H1 (cell line): ENCODE measurements around the gene GPR15LG. TPM values are rescaled to one million over a fixed set of nuclear protein-coding genes. Genes with fewer than 3 reads are reported as not detected.

ENCODE experiments used
- CTCF ChIA-PET: fragments of 300-600 bp; sonication (Branson Sonifier 250); formaldehyde crosslinking; loops from one replicate; lab custom pipeline; 2021; ENCODE audit not compliant: partially characterized antibody; lab: Charles Lee
- POLR2A ChIA-PET: fragments of 300-600 bp; sonication (Branson Sonifier 250); formaldehyde crosslinking; loops from one replicate; lab custom pipeline; 2021; ENCODE audit warnings: inconsistent platforms; ENCODE audit not compliant: partially characterized antibody; lab: Charles Lee
- DNase-seq, 2 experiments: peaks; one replicate each; pipeline versions ENCODE4 v3.0.0 to v3.0.0-alpha.2; 2010 to 2022; ENCODE audit warnings: low spot score in 2 of 2, low read depth in 1 of 2, mixed read lengths in 1 of 2
- FAIRE-seq: peaks from 2 replicates; lab custom pipeline; 2011; peaks lifted over from hg19 to GRCh38; lab: Jason Lieb, UNC
- H2AFZ ChIP-seq: 2 replicates; pipeline ENCODE4 v1.8.1; 2012; ENCODE audit warnings: low read length, inconsistent platforms
- H2AK5ac ChIP-seq: 2 replicates; pipeline ENCODE4 v1.6.1; 2013; ENCODE audit warnings: low read depth, low read length
- H2BK120ac ChIP-seq: replicated peaks from 2 replicates; pipeline ENCODE3; 2013; ENCODE audit warnings: low read depth, low read length, inconsistent platforms
- H2BK12ac ChIP-seq: 2 replicates; pipeline ENCODE4 v1.6.1; 2013; ENCODE audit warnings: low read depth, low read length
- H2BK15ac ChIP-seq: 2 replicates; pipeline ENCODE4 v1.6.1; 2013; ENCODE audit warnings: low read length
- H2BK20ac ChIP-seq: 2 replicates; pipeline ENCODE4 v1.6.1; 2013; ENCODE audit warnings: low read length
- H2BK5ac ChIP-seq: 2 replicates; pipeline ENCODE4 v1.6.1; 2013; ENCODE audit warnings: low read depth, low read length
- H3K14ac ChIP-seq: 2 replicates; pipeline ENCODE4 v1.6.1; 2013; ENCODE audit warnings: inconsistent platforms; ENCODE audit not compliant: insufficient read length
- H3K18ac ChIP-seq: 2 replicates; pipeline ENCODE4 v1.6.1; 2013; ENCODE audit warnings: low read length; ENCODE audit errors: extremely low read depth
- H3K23ac ChIP-seq: 2 replicates; pipeline ENCODE4 v1.6.1; 2013; ENCODE audit warnings: inconsistent platforms; ENCODE audit not compliant: insufficient read length
- H3K23me2 ChIP-seq: 2 replicates; pipeline ENCODE4 v1.6.1; 2013; ENCODE audit warnings: low read depth, low read length
- H3K27ac ChIP-seq: 2 replicates; pipeline ENCODE4 v1.6.1; 2011; ENCODE audit warnings: low read depth, low read length, inconsistent platforms
- H3K27me3 ChIP-seq, 4 experiments: replicated peaks in 1 of 4; 1 replicate in 1 of 4; 2 replicates in 3 of 4; pipeline versions ENCODE4 v1.6.1 to v1.8.1; 2011 to 2013; ENCODE audit warnings: low read length in 3 of 4, mild to moderate bottlenecking in 3 of 4, inconsistent platforms in 2 of 4, mixed read lengths in 2 of 4, moderate library complexity in 1 of 4; ENCODE audit not compliant: control insufficient read depth in 3 of 4, insufficient read depth in 3 of 4; ENCODE audit errors: extremely low read depth in 1 of 4
- H3K36me3 ChIP-seq, 4 experiments: 2 replicates each; pipeline versions ENCODE4 v1.6.1 to v1.8.1; 2011 to 2013; ENCODE audit warnings: mild to moderate bottlenecking in 4 of 4, low read length in 3 of 4, moderate library complexity in 2 of 4, control low read depth in 1 of 4, inconsistent platforms in 1 of 4; ENCODE audit not compliant: insufficient read depth in 4 of 4, control insufficient read depth in 2 of 4
- H3K4ac ChIP-seq: replicated peaks from 2 replicates; pipeline ENCODE3; 2013; ENCODE audit warnings: low read length, low read depth, mixed read lengths, inconsistent platforms; ENCODE audit not compliant: insufficient read length
- H3K4me1 ChIP-seq, 4 experiments: replicated peaks in 1 of 4; 1 replicate in 1 of 4; 2 replicates in 3 of 4; pipeline versions ENCODE4 v1.6.1 to v1.8.1; 2011 to 2013; ENCODE audit warnings: low read length in 3 of 4, inconsistent platforms in 2 of 4, mixed read lengths in 1 of 4; ENCODE audit not compliant: insufficient read depth in 4 of 4, control insufficient read depth in 3 of 4
- H3K4me2 ChIP-seq, 2 experiments: 2 replicates each; pipeline versions ENCODE4 v1.6.1 to v1.8.1; 2011 to 2013; ENCODE audit warnings: low read depth in 2 of 2, low read length in 2 of 2, control low read depth in 1 of 2, inconsistent platforms in 1 of 2, mild to moderate bottlenecking in 1 of 2; ENCODE audit not compliant: insufficient read depth in 1 of 2
- H3K4me3 ChIP-seq, 4 experiments: fragments of 200-600, 300-600 bp in 1 of 4; sonication (generic), shearing (Covaris generic), sonication (Bioruptor Twin) in 1 of 4; 2 replicates each; pipeline versions ENCODE4 v1.5.1 to v1.8.1; 2011 to 2016; ENCODE audit warnings: low read length in 4 of 4, low read depth in 3 of 4, control low read depth in 2 of 4, inconsistent platforms in 2 of 4, mild to moderate bottlenecking in 2 of 4, mixed read lengths in 1 of 4, moderate library complexity in 1 of 4; ENCODE audit not compliant: insufficient read depth in 2 of 4; ENCODE audit errors: extremely low read depth in 1 of 4
- H3K56ac ChIP-seq: replicated peaks from 2 replicates; pipeline ENCODE3; 2013; ENCODE audit warnings: low read depth, mild to moderate bottlenecking, mixed read lengths, low read length, inconsistent platforms; ENCODE audit not compliant: insufficient read length
- H3K79me1 ChIP-seq: 2 replicates; pipeline ENCODE4 v1.6.1; 2013; ENCODE audit warnings: low read depth, low read length, control low read depth
- H3K79me2 ChIP-seq, 2 experiments: 2 replicates each; pipeline versions ENCODE4 v1.6.1 to v1.8.1; 2012 to 2013; ENCODE audit warnings: low read length in 2 of 2, mild to moderate bottlenecking in 2 of 2, inconsistent platforms in 1 of 2; ENCODE audit not compliant: insufficient read depth in 2 of 2, control insufficient read depth in 1 of 2
- H3K9ac ChIP-seq, 4 experiments: replicated peaks in 1 of 4; 1 replicate in 1 of 4; 2 replicates in 3 of 4; pipeline versions ENCODE4 v1.6.1 to v1.8.1; 2011 to 2013; ENCODE audit warnings: low read depth in 3 of 4, low read length in 3 of 4, control low read depth in 2 of 4, mild to moderate bottlenecking in 2 of 4, moderate library complexity in 2 of 4, inconsistent platforms in 1 of 4; ENCODE audit errors: extremely low read depth in 1 of 4
- H3K9me3 ChIP-seq, 2 experiments: 2 replicates each; pipeline versions ENCODE4 v1.6.1 to v1.8.1; 2012 to 2013; ENCODE audit warnings: mild to moderate bottlenecking in 2 of 2, moderate library complexity in 2 of 2, control low read depth in 1 of 2, inconsistent platforms in 1 of 2, low read depth in 1 of 2, low read length in 1 of 2, mixed read lengths in 1 of 2; ENCODE audit not compliant: insufficient read depth in 2 of 2
- H4K20me1 ChIP-seq, 2 experiments: replicated peaks in 1 of 2; 2 replicates each; pipeline versions ENCODE3 to v1.8.1; 2011 to 2013; ENCODE audit warnings: inconsistent platforms in 2 of 2, low read length in 2 of 2, mild to moderate bottlenecking in 1 of 2; ENCODE audit not compliant: insufficient read depth in 2 of 2, control insufficient read depth in 1 of 2
- H4K5ac ChIP-seq: 2 replicates; pipeline ENCODE4 v1.6.1; 2013; ENCODE audit warnings: low read length, low read depth, mixed read lengths, inconsistent platforms; ENCODE audit not compliant: insufficient read length
- H4K8ac ChIP-seq: 2 replicates; pipeline ENCODE4 v1.8.0; 2013; ENCODE audit warnings: mild to moderate bottlenecking, moderate library complexity, low read length, inconsistent platforms; ENCODE audit not compliant: insufficient read depth; ENCODE audit errors: extremely low read depth
- H4K91ac ChIP-seq: replicated peaks from 2 replicates; pipeline ENCODE3; 2013; ENCODE audit warnings: low read length, mixed read lengths, inconsistent platforms; ENCODE audit not compliant: insufficient read length
- BACH1 ChIP-seq: IDR thresholded peaks from 2 replicates; pipeline ENCODE4 v1.6.1; 2012; ENCODE audit warnings: low read length, improper control_type of control experiment
- CTBP2 ChIP-seq: IDR thresholded peaks from 2 replicates; pipeline ENCODE4 v1.7.0; 2011; ENCODE audit warnings: borderline replicate concordance, mild to moderate bottlenecking, moderate library complexity, mixed read lengths, low read length; ENCODE audit not compliant: insufficient read depth, insufficient read length
- CTCF ChIP-seq, 3 experiments: IDR thresholded peaks; 1 replicate in 2 of 3; 2 replicates in 1 of 3; pipeline versions ENCODE4 v1.5.1 to v1.6.1; 2011; ENCODE audit warnings: low read length in 3 of 3, mild to moderate bottlenecking in 3 of 3, inconsistent platforms in 2 of 3, low read depth in 1 of 3, moderate library complexity in 1 of 3; ENCODE audit not compliant: insufficient read depth in 1 of 3; ENCODE audit errors: control extremely low read depth in 1 of 3
- HDAC2 ChIP-seq, 2 experiments: fragments of 300-600 bp in 1 of 2; sonication (generic) in 1 of 2; IDR thresholded peaks; 2 replicates each; pipeline ENCODE4 v1.6.1; 2011 to 2012; ENCODE audit warnings: low read depth in 2 of 2, low read length in 2 of 2, mild to moderate bottlenecking in 2 of 2, moderate library complexity in 2 of 2, borderline replicate concordance in 1 of 2, inconsistent platforms in 1 of 2
- JUN ChIP-seq: IDR thresholded peaks from 2 replicates; pipeline ENCODE4 v1.6.1; 2011; ENCODE audit warnings: low read depth, mild to moderate bottlenecking, improper control_type of control experiment, low read length
- POLR2AphosphoS5 ChIP-seq: IDR thresholded peaks from 2 replicates; pipeline ENCODE4 v1.6.1; 2011; ENCODE audit warnings: low read depth, low read length
- RAD21 ChIP-seq, 2 experiments: IDR thresholded peaks in 1 of 2; conservative IDR thresholded peaks in 1 of 2; 2 replicates each; pipeline ENCODE4 v1.6.1; 2011; ENCODE audit warnings: low read depth in 2 of 2, low read length in 2 of 2, improper control_type of control experiment in 1 of 2, inconsistent platforms in 1 of 2, mild to moderate bottlenecking in 1 of 2, moderate library complexity in 1 of 2
- SRF ChIP-seq: IDR thresholded peaks from 2 replicates; pipeline ENCODE4 v1.6.1; 2011; ENCODE audit warnings: mild to moderate bottlenecking, low read depth, low read length, moderate library complexity
- TAF7 ChIP-seq: optimal IDR thresholded peaks from 2 replicates; pipeline ENCODE3; 2011; ENCODE audit warnings: low read depth, mild to moderate bottlenecking, inconsistent platforms, low read length, moderate library complexity, borderline replicate concordance
- WGBS, 2 experiments: shearing (Covaris generic) in 1 of 2; methylation state at CpG; one replicate each; pipeline versions ENCODE4 v1.1.6 to v1.1.7; 2013 to 2015; ENCODE audit warnings: low lambda C conversion rate in 2 of 2, mixed read lengths in 2 of 2, inconsistent platforms in 1 of 2, low coverage in 1 of 2, missing lambda C conversion rate in 1 of 2; ENCODE audit not compliant: insufficient replicate concordance in 2 of 2, insufficient coverage in 1 of 2, insufficient read length in 1 of 2; ENCODE audit errors: extremely low coverage in 1 of 2, missing lambda C conversion rate in 1 of 2; 5-methylcytosine and 5-hydroxymethylcytosine counted together
- polyA plus RNA-seq, 7 experiments: library from polyadenylated mRNA; depleted of rRNA in 3 of 7; stranded (reverse) in 5 of 7; unstranded in 2 of 7; fragments of >200 nt in 5 of 7; fragments of 200-250 nt in 2 of 7; gene quantifications; 1 replicate in 5 of 7; 2 replicates in 1 of 7; 4 replicates in 1 of 7; pipeline versions ENCODE4 v1.2.1 to v1.2.3, GENCODE V29; 2011 to 2013; ENCODE audit warnings: missing spikeins in 2 of 7, mixed read lengths in 2 of 7
- total RNA-seq: library from RNA; stranded (reverse); fragmentation: NEBNext Ultra II Directional; extraction: Animal tissue kit (Norgen Biotek cat#: 25700); gene quantifications from 2 replicates; pipeline ENCODE4 v1.2.1, GENCODE V29; 2021

The GPR15LG gene
- total and polyA plus RNA-seq, 2 of the 8 experiments (the other 6 are each of a cell fraction or from before 2014, with no cell fraction given) = not detected

GRCh38 chr10:84201244-84201606 lies 27.6 kb downstream of the GPR15LG start:
- no peak overlapping the region for H3K9ac ChIP-seq
- no peak overlapping the region for H3K18ac ChIP-seq
- H4K91ac ChIP-seq = no peak overlapping the region
- peaks cover 0 to 6% of the 10 kb centered on the region in 2 experiments for H4K20me1 ChIP-seq
- H3K4me2 ChIP-seq = no peak overlapping the region
- H3K27ac ChIP-seq = no peak overlapping the region
- no peak overlapping the region for H3K14ac ChIP-seq
- ChIA-PET POLR2A (interaction anchor here (0.7 kb wide), 1 partner anchor 61 kb away, joined by 3 read pairs; no protein-coding TSS in a partner anchor), CTCF (interaction anchor here (0.7 to 10.8 kb wide), 16 partner anchors 8 to 349 kb away, joined by 3 to 248 read pairs (median 10); partner anchors contain the start of genes CDHR1 and GHITM)
- H4K8ac ChIP-seq = peak overlapping the region; percentile 57; the same call in 1 of the 2 replicates
- no peak overlapping the region for H2BK12ac ChIP-seq
- TF ChIP-seq SRF (no peak), RAD21 (IDR thresholded peaks at IDR 0.05 in 1 of 2, conservative IDR thresholded peaks at IDR 0.05 in 1 of 2; ENCODE audit: low read depth in 2 of 2, low read length in 2 of 2) (peak; percentile 43 to 63), CTBP2 (no peak), BACH1 (no peak), TAF7 (no peak), HDAC2 (IDR thresholded peaks at IDR 0.05; ENCODE audit: borderline replicate concordance in 1 of 2, low read depth in 2 of 2, low read length in 2 of 2) (no peak), CTCF (IDR thresholded peaks at IDR 0.05; ENCODE audit: control extremely low read depth in 1 of 3, insufficient read depth in 1 of 3, low read depth in 1 of 3, low read length in 3 of 3) (peak; percentile 23 to 53 (median 34)), JUN (no peak), POLR2AphosphoS5 (no peak)
- H2BK120ac ChIP-seq = no peak overlapping the region
- H3K56ac ChIP-seq = no peak overlapping the region
- H4K5ac ChIP-seq = no peak overlapping the region
- H3K79me2 ChIP-seq = no peaks in the 10 kb centered on the region
- H3K23me2 ChIP-seq = no peaks in the 10 kb centered on the region
- H3K79me1 ChIP-seq = no peaks in the 10 kb centered on the region
- H2AFZ ChIP-seq = no peak overlapping the region
- H2BK5ac ChIP-seq = no peak overlapping the region
- FAIRE-seq (no peak), DNase-seq (no peak)
- no peak overlapping the region for H3K23ac ChIP-seq
- H3K4ac ChIP-seq = no peak overlapping the region
- H2AK5ac ChIP-seq = no peak overlapping the region
- no peak overlapping the region for H2BK15ac ChIP-seq
- H3K9me3 ChIP-seq = no peaks in the 10 kb centered on the region
- H3K36me3 ChIP-seq = no peaks in the 10 kb centered on the region
- WGBS, 2 experiments = 74% methylated on average over 6 of the region's 6 CpGs; no CpG with 5 or more reads in 1 of the 2 experiments
- H2BK20ac ChIP-seq = no peak overlapping the region
- H3K4me3 ChIP-seq = no peak overlapping the region
- no peaks in the 10 kb centered on the region for H3K4me1 ChIP-seq
- peaks cover 0 to 7% (median 3%) of the 10 kb centered on the region in 4 experiments; a peak in 3 of 7 replicates for H3K27me3 ChIP-seq
